HG03432 (cell line): ENCODE results near the gene CHD1.
"Not testable (repeated sequence)": the region's sequence is repeated elsewhere in the genome, so short reads cannot be mapped to it uniquely, and the experiment has no call there.

Experiments used
- ATAC-seq: cut with Tn5 transposase; IDR thresholded peaks from one replicate; pipeline ENCODE4 v1.9.1; 2021; ENCODE audit warnings: mild to moderate bottlenecking, moderate library complexity; ENCODE audit not compliant: unreplicated experiment

CHD1 gene

DNA sequence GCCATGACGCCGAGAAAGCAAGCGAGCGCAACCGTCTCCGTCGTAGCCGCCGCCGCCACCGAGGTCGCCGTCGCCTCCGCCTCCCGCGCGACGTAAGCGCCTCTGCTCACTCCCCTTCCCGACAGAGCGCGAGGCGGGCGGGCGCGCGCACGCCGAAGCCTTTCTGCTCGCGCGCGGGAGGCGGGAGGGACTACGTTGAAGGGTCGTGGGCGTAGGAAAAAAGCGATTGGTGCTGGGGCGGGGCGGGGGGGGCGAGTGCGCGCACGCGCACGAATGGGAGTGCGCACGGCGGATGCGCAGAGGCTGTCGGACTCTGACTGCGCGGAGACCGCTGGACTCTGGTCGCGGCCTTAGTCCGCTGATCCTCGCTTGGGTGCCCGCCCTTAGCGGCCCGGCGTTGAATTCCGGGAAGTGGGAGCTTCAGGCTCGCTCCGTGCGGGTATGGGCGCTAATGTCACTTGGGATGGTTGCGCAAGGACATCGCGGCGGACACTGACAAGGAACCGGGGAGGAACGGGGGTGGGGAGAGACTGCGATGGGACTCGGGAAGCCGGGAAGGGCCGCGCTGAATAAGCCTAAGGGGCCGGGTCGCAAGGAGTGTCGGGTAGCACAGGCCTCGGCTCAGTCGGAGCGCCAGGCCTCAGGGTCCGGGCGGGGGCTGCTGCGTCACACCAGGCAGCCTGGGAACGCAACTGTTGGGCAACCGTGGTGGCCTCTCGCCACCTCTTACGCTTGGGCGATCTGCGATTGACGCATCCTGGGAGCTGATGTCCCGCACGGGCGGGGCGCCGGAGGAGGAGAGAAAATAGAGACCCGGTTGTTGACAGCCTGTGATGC, at the start of gene CHD1:
Gene CHD1 (minus strand): TSS at position 135 of the 837 bp plus-strand sequence. CDS start 2,621 bp downstream, outside the sequence.
- peak; percentile 69 for ATAC-seq

DNA sequence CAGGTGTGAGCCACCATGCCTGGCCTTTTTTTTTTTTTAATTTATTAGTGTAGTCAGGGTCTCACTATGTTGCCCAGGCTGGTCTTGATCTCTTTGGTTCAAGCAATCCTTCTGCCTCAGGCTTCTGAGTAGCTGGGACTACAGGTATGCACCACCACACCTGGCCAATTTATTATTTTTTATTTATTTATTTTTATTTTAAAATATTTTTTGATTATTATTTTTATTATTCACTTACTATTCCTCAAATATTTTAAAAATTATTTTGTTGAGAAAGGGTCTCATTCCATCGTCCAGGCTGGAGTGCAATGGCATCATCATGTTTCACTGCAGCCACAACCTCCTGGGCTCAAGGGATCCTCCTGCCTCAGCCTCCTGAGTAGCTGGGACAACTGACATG, 49.7 kb upstream of the CHD1 start:
- ATAC-seq: no peak

DNA sequence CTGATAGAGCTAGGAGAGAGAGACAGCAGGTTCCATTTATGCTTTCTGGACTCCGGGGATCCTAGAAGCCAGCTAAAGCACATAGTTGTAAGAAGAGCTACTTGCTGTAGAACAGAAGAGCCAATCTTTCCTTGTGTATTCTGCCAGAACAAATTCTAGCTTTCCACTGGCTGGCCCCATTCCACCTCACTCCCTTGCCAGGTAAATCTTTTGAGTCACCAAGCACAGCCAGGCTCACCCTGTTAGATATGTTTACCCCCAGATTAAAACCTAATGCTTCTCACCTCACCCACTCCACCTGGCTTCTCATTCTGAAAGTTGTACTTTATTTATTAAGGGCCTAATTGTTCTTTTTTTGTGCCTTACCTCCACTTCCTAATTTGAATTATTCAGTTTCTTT, 48.9 kb upstream of the CHD1 start:
- no peak for ATAC-seq

DNA sequence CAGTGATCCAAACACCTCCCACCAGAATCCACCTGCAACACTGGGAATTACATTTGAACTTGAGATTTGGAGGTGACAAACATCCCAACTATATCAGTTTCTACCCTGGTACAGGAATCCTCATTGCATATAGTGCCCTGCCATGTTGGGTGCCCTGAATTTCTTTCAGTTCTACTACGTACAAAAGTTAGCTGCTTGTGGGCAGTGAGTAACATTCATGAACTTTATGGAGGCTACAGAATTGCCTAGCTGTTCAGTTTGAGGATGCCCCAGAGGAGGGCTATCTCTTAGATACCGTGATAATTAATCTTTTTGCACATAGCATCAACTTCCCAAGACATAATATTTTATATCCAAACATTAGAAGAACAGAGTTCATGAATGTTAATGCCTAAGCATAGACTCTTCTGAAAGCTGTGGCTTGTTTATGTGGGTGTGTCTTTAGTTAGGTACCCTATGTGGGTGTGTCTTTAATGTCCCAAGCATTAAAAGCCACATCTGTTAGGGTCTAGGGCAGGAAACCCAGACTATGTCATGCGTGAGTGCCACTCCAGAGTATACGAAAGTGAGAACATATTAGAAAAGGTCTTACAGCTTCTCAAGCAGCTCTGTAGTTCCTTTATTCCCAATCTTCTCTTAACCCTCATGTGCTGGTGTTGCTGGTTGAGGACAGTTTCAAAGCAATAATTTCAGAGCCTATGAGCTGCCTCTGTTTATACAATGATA, 47.0 kb upstream of the CHD1 start:
- peak; percentile 94 for ATAC-seq

DNA sequence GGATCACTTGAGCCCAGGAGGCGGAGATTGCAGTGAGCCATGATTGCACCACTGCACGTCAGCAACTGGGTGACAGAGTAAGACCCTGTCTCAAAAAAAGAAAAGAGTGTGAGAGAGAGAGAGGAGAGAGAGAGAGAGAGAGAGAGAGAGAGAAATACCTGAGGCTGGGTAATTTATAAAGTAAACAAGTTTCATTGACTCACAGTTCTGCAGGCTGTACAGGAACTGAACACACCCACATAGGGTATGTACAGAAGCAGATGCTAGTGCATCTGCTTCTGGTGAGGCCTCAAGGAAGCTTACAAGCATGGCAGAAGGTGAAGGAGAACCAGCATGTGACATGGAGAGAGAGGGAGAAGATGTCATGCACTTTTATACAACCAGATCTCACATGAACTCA, 46.4 kb upstream of the CHD1 start:
- ATAC-seq: peak; percentile 29

DNA sequence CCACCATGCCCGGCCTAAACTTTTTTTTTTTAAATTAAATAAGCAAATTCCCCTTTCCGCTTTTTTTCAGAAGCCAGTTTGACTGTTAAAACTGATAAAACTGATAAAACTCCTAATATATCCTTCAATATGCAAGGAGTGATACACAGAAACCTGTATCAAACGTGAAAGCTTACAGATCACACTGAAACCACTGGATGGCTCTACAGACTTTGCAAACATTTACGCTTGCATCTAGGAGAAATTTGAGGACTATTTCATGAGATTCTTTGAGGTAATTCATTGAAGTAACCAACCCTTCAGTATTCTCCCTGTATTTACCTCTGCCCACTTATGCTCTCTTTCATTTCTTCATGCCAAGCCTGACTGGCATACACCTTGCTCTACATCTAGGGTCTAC, 40.6 kb upstream of the CHD1 start:
- ATAC-seq: no peak

DNA sequence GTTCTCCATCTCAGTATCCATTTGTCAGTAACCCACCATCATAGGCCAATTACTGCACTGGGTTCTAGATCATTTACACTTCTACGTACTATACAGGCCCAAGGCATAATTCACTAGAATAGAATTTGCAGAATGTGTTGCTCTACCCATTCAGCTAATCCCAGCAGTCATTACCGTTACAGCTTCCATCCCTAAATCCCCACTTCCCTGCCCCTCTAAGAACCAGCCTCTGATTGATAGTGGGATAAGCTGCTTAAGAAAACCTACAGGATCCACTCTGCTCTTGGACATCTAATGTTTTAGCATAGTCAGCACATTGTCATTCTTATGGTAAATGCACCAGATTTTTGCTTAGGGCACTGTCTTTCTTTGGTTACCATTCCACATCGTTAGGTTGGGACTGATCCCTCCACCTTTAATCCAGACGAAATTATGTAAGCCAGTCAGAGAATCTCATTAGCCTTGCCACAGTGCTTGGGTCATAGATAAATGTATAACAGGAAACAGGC, 39.3 kb upstream of the CHD1 start:
- no peak for ATAC-seq

DNA sequence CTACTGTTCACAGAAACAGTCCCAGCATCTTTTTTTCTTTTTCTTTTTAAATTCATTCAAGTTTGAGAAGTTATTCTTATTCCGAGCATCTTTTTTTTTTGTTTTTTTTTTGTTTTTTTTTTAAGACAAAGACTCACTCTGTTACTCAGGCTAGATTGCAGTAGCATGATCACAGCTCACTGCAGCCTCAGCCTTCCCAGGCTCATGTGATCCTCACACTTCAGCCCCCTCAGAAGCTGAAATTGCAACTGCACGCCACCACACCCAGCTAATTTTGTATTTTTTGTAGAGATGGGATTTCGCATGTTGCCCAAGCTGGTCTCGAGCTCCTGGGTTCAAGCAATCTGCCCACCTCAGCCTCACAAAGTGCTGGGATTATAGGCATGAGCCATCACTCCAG, 36.4 kb upstream of the CHD1 start:
- no peak for ATAC-seq

DNA sequence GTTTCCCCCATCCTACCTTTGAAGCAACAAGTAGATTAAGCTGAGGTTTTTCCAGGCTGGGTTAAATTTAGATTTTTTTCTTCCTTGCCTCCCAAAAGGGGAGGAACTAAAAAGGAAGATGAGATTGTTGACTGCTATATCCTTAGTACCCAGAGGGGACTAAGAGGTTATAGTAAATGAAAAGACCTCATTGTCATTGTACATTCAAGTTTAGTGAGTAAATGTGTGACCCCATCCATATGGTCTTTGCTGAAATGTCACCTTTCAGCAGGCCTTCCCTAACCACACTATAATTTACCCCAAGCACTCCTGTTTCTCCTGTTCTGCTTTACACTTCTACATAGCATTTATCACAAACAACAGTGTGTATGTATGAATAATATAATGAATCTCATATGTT, 35.8 kb upstream of the CHD1 start:
- ATAC-seq: no peak

DNA sequence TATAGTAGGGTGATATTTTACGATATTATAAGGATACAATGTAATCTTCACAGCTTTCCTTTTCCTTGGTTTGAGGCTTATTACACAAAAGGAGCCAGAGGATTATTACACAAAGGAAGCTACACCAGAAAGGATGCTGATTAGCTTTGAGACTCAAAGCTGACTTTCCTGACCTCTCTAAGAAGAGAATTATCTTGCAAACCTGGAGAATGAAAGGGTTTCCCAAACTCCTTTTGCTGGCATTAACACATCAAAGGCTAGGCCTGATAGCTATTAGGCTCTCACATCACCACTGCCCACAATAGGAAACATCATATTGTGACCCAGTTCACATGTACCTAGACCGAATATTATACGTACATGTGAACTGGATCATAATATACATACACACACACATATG, 34.2 kb upstream of the CHD1 start:
- no peak for ATAC-seq

DNA sequence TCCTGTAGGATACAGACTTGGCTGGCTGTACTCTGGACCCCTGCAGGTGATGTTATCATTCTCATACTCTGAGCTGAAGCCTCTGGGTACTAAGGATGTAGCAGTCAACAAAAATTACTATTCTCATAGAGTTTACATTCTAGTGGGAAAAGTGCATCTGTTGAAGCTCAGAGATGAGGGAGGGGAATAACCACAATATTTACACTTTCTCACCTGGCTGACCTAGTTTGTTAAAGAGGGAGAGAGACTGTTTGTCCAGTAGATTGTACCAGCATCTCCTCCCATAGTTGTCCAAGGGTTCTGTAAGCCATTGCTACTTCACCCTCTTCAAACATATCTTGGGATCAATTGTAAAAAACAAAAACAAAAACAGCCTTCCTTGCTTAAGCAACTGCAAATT, 33.8 kb upstream of the CHD1 start:
- ATAC-seq: no peak

DNA sequence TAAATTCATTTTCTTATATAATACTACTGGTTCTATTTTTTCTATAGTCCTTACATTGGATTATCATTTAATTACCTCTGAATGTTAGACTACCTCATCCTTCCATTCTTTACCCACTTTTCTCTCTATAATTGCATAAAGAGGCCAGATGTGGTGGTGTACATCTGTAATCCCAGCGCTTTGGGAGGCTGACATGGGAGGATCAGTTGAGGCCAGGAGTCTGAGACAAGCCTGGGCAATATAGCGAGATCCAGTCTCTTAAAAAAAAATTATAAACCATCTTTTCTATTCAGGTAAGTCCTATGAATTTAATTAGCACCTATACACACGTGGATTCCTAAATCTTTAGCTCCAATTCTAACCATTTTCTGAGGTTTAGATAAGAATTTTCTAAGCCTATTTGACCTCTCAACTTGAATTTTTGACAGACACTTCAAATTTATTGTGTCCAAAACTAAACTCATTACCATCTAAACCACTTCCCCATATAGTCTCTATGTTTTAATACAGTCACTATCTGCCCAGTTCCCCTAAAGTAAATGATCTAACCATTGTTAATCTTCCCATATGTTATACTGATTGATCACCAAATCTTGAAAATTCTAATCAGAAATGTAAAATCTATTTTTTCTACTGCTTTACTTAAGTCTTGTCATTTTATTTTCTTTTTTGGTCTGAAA, 33.0 kb upstream of the CHD1 start:
- ATAC-seq: no peak

DNA sequence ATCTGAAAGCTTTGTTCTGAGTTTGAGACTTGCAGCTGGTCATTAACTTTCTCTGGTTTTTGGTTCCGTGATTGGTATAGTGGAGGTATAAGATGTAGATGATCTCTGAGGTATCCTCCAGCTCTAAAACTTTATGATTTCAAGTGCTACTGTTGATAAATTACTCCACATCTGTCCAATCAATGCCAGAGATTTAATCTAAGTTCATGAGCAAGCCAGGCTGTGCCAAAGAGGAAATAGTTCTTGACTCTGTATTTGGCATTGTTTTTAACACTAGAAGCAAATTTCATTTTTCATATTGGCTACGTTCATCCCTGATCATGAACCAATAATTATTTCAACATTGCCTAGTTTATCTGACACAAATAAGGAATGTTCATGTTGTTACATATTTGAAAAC, 28.5 kb upstream of the CHD1 start:
- no peak for ATAC-seq

DNA sequence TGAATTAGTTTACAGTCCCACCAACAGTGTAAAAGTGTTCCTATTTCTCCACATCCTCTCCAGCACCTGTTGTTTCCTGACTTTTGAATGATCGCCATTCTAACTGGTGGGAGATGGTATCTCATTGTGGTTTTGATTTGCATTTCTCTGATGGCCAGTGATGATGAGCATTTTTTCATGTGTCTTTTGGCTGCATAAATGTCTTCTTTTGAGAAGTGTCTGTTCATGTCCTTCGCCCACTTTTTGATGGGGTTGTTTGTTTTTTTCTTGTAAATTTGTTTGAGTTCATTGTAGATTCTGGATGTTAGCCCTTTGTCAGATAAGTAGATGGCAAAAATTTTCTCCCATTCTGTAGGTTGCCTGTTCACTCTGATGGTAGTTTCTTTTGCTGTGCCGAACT, 27.1 kb upstream of the CHD1 start:
- ATAC-seq: not testable (repeated sequence)

DNA sequence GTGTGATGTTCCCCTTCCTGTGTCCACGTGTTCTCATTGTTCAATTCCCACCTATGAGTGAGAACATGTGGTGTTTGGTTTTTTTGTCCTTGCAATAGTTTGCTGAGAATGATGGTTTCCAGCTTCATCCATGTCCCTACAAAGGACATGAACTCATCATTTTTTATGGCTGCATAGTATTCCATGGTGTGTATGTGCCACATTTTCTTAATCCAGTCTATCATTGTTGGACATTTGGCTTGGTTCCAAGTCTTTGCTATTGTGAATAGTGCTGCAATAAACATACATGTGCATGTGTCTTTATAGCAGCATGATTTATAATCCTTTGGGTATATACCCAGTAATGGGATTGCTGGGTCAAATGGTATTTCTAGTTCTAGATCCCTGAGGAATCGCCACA, 26.7 kb upstream of the CHD1 start:
- not testable (repeated sequence) for ATAC-seq

DNA sequence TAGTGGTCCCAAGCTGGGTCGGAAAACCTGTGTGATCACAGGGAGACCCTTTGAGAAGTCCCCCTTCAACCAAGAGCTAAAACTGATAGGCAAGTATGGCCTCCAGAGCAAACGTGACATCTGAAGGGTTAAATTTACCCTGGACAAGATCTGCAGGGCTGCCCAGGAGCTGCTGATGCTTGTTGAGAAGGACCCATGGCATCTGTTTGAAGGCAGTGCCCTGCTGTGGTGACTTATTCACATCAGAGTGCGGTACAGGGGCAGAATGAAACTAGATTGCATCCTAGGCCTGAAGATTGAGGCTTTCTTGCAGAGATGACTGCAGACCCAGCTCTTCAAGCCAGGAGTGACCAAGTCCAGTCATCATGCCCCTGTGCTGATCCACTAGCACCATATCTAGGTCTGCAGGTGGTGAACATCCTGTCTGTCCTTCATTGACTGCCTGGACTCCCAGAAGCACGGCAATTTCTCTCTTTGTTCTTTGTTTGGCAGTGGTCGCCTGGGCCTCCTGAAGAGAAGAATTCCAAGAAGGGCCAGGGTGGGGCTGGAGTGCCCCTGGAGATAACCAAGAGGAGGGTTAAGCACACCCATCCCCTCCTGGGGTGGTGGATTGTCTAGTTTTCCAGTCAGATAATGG, 25.7 kb upstream of the CHD1 start:
- ATAC-seq: no peak

DNA sequence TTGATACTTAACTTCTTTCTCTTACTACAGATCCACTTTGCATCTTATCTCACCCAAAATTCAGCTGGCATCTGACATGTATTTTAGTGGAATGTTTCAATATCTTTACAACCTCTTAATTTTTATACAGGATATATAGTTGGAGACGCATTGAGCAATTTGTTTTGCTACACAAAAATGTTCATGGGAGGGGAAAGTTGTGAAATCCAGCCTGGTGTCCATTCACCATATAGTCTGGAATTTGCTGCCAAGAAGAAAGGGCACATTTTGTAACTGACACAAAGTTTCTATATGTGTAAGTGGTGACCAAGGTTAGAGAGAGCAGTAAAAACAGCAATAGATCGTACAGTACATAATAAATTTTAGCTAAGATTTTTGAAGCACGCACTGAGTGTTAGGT, 14.0 kb upstream of the CHD1 start:
- ATAC-seq: no peak

DNA sequence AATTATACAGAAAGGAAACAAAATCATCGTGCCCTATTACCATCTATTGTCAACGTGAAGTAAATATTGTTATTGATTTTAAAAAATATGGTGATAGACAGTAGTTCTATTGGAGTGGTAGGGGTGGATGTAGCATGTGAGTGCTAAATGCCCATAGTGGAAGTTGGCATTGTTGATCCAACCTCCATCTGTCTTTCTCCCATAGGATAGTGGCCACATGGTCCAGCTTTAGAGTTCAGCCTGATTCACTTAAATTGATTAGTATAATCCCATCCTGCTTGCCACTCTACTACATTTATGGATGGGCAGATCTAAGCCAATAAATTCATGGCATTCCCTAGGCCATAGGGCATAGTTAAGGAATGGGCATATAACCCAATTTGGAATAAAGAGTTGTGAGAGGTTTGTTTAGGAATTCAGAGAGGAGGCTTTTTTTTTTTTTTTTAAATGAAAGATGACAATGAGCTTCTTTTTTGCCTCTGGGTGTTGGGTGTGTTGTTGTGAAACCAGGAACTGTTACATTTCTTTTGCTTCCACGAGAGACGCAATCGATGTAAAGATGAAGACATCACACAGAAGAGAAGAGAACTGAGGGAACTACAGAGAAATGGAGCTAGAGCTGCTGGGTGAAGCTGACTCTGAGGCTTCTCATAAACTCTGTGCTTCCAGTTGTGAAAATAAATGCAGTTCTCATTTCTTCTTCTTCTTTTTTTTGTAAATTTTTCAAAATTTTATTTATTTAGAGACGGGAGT, 12.5 kb upstream of the CHD1 start:
- ATAC-seq: no peak

DNA sequence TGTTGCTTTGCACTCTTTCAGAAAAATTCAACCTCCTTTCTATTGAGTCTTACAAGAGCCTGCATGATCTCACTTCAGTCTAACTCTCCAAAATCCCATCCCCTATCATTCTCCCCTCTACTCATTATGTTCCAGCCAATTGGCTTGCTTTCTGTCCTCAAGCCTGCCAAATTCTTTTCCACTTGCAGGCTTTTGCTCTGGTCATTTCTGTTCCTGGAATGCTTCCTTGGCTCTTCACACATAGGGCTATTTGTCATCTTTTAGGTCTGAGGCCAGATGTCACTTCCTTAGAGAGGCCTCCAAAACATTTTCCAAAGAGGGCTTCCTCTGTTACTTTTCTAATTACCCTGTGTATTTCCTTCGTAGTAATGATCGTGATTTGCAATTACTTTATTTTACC, 11.8 kb upstream of the CHD1 start:
- ATAC-seq: no peak

DNA sequence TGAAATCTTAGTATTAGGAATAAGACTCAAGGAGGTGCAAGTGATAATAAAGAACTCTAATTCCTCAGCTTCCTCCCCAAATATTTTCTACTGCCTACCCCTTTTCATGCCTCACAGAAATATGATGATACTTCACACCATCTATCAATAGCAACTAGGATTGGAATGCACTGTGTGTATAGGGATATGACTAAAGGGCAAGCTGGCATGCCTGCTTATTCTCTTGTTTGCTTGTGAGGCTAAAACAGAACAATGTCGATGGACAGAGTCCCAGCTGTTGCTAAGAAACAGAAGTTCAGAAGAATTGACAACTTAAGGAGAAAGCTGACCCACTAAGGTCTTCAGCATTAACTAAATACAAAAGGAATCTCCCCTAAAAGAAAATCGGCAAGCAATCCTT, 9.7 kb upstream of the CHD1 start:
- no peak for ATAC-seq
